H9 (cell line): ENCODE measurements around the gene RANGRF. TPM values are rescaled to one million over a fixed set of nuclear protein-coding genes. Genes with fewer than 3 reads are reported as not detected.

Source experiments
- DNase-seq: peaks from one replicate; pipeline ENCODE4 v3.0.0-alpha.2; 2017
- H2AFZ ChIP-seq: one replicate; pipeline ENCODE4 v1.6.1; 2013; ENCODE audit warnings: mild to moderate bottlenecking, low read length, control low read depth, moderate library complexity
- H2AK5ac ChIP-seq: 2 replicates; pipeline ENCODE4 v1.6.1; 2013; ENCODE audit warnings: low read length, control low read depth, mixed read lengths; ENCODE audit not compliant: insufficient read length
- H2BK120ac ChIP-seq: one replicate; pipeline ENCODE4 v1.6.1; 2013; ENCODE audit warnings: low read depth, mild to moderate bottlenecking, low read length, control low read depth, inconsistent platforms; ENCODE audit not compliant: poor library complexity, severe bottlenecking
- H2BK12ac ChIP-seq: 2 replicates; pipeline ENCODE4 v1.6.1; 2013; ENCODE audit warnings: low read length, control low read depth, mixed read lengths, low read depth; ENCODE audit not compliant: insufficient read length
- H2BK15ac ChIP-seq: 2 replicates; pipeline ENCODE4 v1.6.1; 2013; ENCODE audit warnings: low read depth, low read length, control low read depth
- H2BK20ac ChIP-seq: one replicate; pipeline ENCODE4 v1.6.1; 2013; ENCODE audit warnings: low read depth, mild to moderate bottlenecking, low read length, control low read depth, inconsistent platforms; ENCODE audit not compliant: poor library complexity, severe bottlenecking
- H2BK5ac ChIP-seq: 2 replicates; pipeline ENCODE4 v1.6.1; 2013; ENCODE audit warnings: low read length, control low read depth, mixed read lengths; ENCODE audit not compliant: insufficient read length
- H3K14ac ChIP-seq: 2 replicates; pipeline ENCODE4 v1.6.1; 2013; ENCODE audit warnings: low read length, control low read depth; ENCODE audit not compliant: insufficient read depth
- H3K18ac ChIP-seq: 2 replicates; pipeline ENCODE4 v1.6.1; 2013; ENCODE audit warnings: low read depth, mild to moderate bottlenecking, mixed read lengths, low read length, control low read depth; ENCODE audit not compliant: insufficient read length
- H3K23ac ChIP-seq: 2 replicates; pipeline ENCODE4 v1.6.1; 2013; ENCODE audit warnings: low read length, control low read depth, mixed read lengths, low read depth; ENCODE audit not compliant: insufficient read length
- H3K23me2 ChIP-seq: 2 replicates; pipeline ENCODE4 v1.6.1; 2013; ENCODE audit warnings: low read depth, mild to moderate bottlenecking, mixed read lengths, low read length, control low read depth; ENCODE audit not compliant: insufficient read length, poor library complexity, severe bottlenecking
- H3K27ac ChIP-seq: 2 replicates; pipeline ENCODE4 v1.5.1; 2013; ENCODE audit warnings: low read length, control low read depth, mixed read lengths, low read depth; ENCODE audit not compliant: insufficient read length
- H3K27me3 ChIP-seq: 2 replicates; pipeline ENCODE4 v1.6.1; 2013; ENCODE audit warnings: low read length, control low read depth, inconsistent platforms; ENCODE audit not compliant: insufficient read depth
- H3K4ac ChIP-seq: 2 replicates; pipeline ENCODE4 v1.6.1; 2013; ENCODE audit warnings: low read depth, mild to moderate bottlenecking, control low read depth, inconsistent platforms, low read length, moderate library complexity
- H3K4me1 ChIP-seq: 2 replicates; pipeline ENCODE4 v1.6.1; 2013; ENCODE audit warnings: low read length, control low read depth, inconsistent platforms; ENCODE audit not compliant: insufficient read depth
- H3K4me2 ChIP-seq: 2 replicates; pipeline ENCODE4 v1.6.1; 2013; ENCODE audit warnings: low read length, control low read depth, mixed read lengths; ENCODE audit not compliant: insufficient read length, insufficient read depth
- H3K56ac ChIP-seq: 2 replicates; pipeline ENCODE4 v1.6.1; 2013; ENCODE audit warnings: low read depth, mild to moderate bottlenecking, mixed read lengths, low read length, control low read depth; ENCODE audit not compliant: insufficient read length
- H3K79me1 ChIP-seq: 2 replicates; pipeline ENCODE4 v1.6.1; 2013; ENCODE audit warnings: low read depth, mild to moderate bottlenecking, moderate library complexity, low read length, control low read depth, inconsistent platforms; ENCODE audit not compliant: insufficient read depth, poor library complexity, severe bottlenecking
- H3K79me2 ChIP-seq: 2 replicates; pipeline ENCODE4 v1.6.1; 2013; ENCODE audit warnings: low read length, control low read depth, inconsistent platforms; ENCODE audit not compliant: insufficient read depth
- H3K9ac ChIP-seq: 2 replicates; pipeline ENCODE4 v1.6.1; 2013; ENCODE audit warnings: low read length, control low read depth, mixed read lengths; ENCODE audit not compliant: insufficient read length; ENCODE audit errors: extremely low read depth
- H3K9me3 ChIP-seq: one replicate; pipeline ENCODE4 v1.6.1; 2013; ENCODE audit warnings: low read depth, low read length, inconsistent platforms; ENCODE audit not compliant: control insufficient read depth
- H3T11ph ChIP-seq: one replicate; pipeline ENCODE4 v1.6.1; 2013; ENCODE audit warnings: mild to moderate bottlenecking, low read length, control low read depth, inconsistent platforms
- H4K20me1 ChIP-seq: one replicate; pipeline ENCODE4 v1.6.1; 2013; ENCODE audit not compliant: control insufficient read depth, insufficient read length, insufficient read depth
- H4K5ac ChIP-seq: 2 replicates; pipeline ENCODE4 v1.6.1; 2013; ENCODE audit warnings: low read depth, mild to moderate bottlenecking, mixed read lengths, low read length, control low read depth; ENCODE audit not compliant: insufficient read length
- H4K8ac ChIP-seq: replicated peaks from 2 replicates; pipeline ENCODE4 v1.6.1; 2013; ENCODE audit warnings: low read length, control low read depth, mixed read lengths, low read depth; ENCODE audit not compliant: insufficient read length
- H4K91ac ChIP-seq: 2 replicates; pipeline ENCODE4 v1.6.1; 2013; ENCODE audit warnings: low read depth, mild to moderate bottlenecking, moderate library complexity, mixed read lengths, low read length, control low read depth; ENCODE audit not compliant: insufficient read length
- H3K27ac Mint-ChIP-seq, 3 experiments: 2 replicates in 2 of 3; 3 replicates in 1 of 3; pipeline ENCODE4 v1.8.0; 2020 to 2021; ENCODE audit warnings: mixed read lengths in 3 of 3, mild to moderate bottlenecking in 1 of 3, moderate library complexity in 1 of 3
- H3K27me3 Mint-ChIP-seq: 2 replicates; pipeline ENCODE4 v1.8.0; 2021; ENCODE audit warnings: low read depth, mild to moderate bottlenecking, moderate library complexity, mixed read lengths
- H3K36me3 Mint-ChIP-seq, 3 experiments: 2 replicates in 2 of 3; 3 replicates in 1 of 3; pipeline ENCODE4 v1.8.0; 2020 to 2021; ENCODE audit warnings: low read depth in 3 of 3, mixed read lengths in 3 of 3; ENCODE audit not compliant: insufficient read depth in 1 of 3
- H3K4me1 Mint-ChIP-seq, 2 experiments: 2 replicates each; pipeline ENCODE4 v1.8.0; 2020; ENCODE audit warnings: mixed read lengths in 2 of 2
- H3K4me3 Mint-ChIP-seq, 2 experiments: 2 replicates in 1 of 2; 3 replicates in 1 of 2; pipeline ENCODE4 v1.8.0; 2020 to 2021; ENCODE audit warnings: mild to moderate bottlenecking in 2 of 2, mixed read lengths in 2 of 2, moderate library complexity in 1 of 2
- H3K9me3 Mint-ChIP-seq, 2 experiments: 2 replicates in 1 of 2; 3 replicates in 1 of 2; pipeline ENCODE4 v1.8.0; 2020; ENCODE audit warnings: mild to moderate bottlenecking in 2 of 2, mixed read lengths in 2 of 2, moderate library complexity in 1 of 2
- CTCF ChIP-seq: fragments of 200-600 bp; sonication (generic); conservative IDR thresholded peaks from 3 replicates; pipeline ENCODE4 v1.8.0; 2021; ENCODE audit warnings: antibody characterized with exemption, mild to moderate bottlenecking
- WGBS: extraction: QIAGEN DNeasy Blood & Tissue Kit; methylation state at CpG from one replicate; pipeline ENCODE4 v1.1.7; 2013; ENCODE audit warnings: missing lambda C conversion rate, low lambda C conversion rate, mixed read lengths; ENCODE audit not compliant: insufficient read length; ENCODE audit errors: extremely low coverage; 5-methylcytosine and 5-hydroxymethylcytosine counted together
- total RNA-seq: library from RNA; stranded (reverse); gene quantifications from 2 replicates; pipeline ENCODE4 v1.2.1, GENCODE V29; 2021

The RANGRF gene
- total RNA-seq, 1 experiment from 2014 or later, result 36.9 TPM

GRCh38 chr17:8327303-8327649 lies 38.8 kb downstream of the RANGRF start:
- Mint-ChIP-seq H3K4me1 (peaks cover 17 to 21% of the 10 kb centered on the region in 2 experiments), H3K9me3 (no peaks in the 10 kb centered on the region), H3K27ac (no peak overlapping the region), H3K4me3 (peak overlapping the region; percentile 73 to 78), H3K36me3 (no peaks in the 10 kb centered on the region), H3K27me3 (peaks cover 36% of the 10 kb centered on the region)
- Histone ChIP-seq H3K27me3 (no peaks in the 10 kb centered on the region; the same call in 1 of the 2 replicates), H3K79me2 (no peaks in the 10 kb centered on the region), H3K27ac (no peak overlapping the region), H2BK20ac (no peak overlapping the region), H3K4me1 (no peaks in the 10 kb centered on the region; the same call in 1 of the 2 replicates), H3T11ph (no peak overlapping the region), H4K8ac (no peak overlapping the region), H3K23ac (no peak overlapping the region), H2BK12ac (no peak overlapping the region), H2AK5ac (no peak overlapping the region), H4K5ac (no peak overlapping the region), H2BK5ac (no peak overlapping the region), H3K23me2 (peaks cover 10% of the 10 kb centered on the region), H3K9ac (no peak overlapping the region), H2AFZ (no peak overlapping the region), H3K4me2 (peak overlapping the region; percentile 62), H2BK120ac (no peak overlapping the region), H3K56ac (no peak overlapping the region), H3K79me1 (no peaks in the 10 kb centered on the region), H4K20me1 (no peaks in the 10 kb centered on the region), H3K14ac (peak overlapping the region; percentile 74), H2BK15ac (no peak overlapping the region), H3K18ac (no peak overlapping the region), H3K4ac (no peak overlapping the region), H3K9me3 (no peaks in the 10 kb centered on the region), H4K91ac (no peak overlapping the region)
- no peak for TF ChIP-seq CTCF
- DNase-seq, result no peak
- no CpG with 5 or more reads among the region's 25 CpGs for WGBS
